Measurements from ENCODE around the gene SLC1A2. TPM values are rescaled to one million over a fixed set of nuclear protein-coding genes. Genes with fewer than 3 reads are reported as not detected.

Gene SLC1A2
- total RNA-seq, 2 donors from 2014 or later: 0.63 to 2.5 TPM

DNA sequence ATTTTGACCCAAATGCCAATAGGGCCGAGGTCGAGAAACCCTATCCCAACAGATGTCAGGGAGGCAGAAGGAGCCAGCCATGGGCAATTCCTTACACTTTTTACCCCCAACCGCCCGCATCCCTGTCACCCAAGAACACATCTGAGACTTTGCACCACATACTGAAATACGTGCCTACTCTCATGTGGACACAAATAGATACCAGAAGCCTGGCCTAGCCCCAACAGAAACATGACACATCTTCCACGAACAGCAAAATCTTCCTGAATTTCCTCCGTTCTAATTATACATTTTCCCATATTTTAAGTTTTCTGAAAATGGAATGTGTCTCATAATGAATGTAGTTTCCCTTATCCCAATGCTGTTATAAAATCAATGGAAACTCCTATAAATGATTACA lies 64.7 kb downstream of the SLC1A2 start:
- no peak for DNase-seq (ENCODE audit: low spot score)
- H3K27me3 ChIP-seq: no peaks in the 10 kb centered on the region
- no peak overlapping the region for H3K4me3 ChIP-seq
- no peaks in the 10 kb centered on the region for H3K9me3 ChIP-seq
- H3K4me1 ChIP-seq: peaks cover 0 to 24% of the 10 kb centered on the region in 2 donors
- TF ChIP-seq, protein P1, sequence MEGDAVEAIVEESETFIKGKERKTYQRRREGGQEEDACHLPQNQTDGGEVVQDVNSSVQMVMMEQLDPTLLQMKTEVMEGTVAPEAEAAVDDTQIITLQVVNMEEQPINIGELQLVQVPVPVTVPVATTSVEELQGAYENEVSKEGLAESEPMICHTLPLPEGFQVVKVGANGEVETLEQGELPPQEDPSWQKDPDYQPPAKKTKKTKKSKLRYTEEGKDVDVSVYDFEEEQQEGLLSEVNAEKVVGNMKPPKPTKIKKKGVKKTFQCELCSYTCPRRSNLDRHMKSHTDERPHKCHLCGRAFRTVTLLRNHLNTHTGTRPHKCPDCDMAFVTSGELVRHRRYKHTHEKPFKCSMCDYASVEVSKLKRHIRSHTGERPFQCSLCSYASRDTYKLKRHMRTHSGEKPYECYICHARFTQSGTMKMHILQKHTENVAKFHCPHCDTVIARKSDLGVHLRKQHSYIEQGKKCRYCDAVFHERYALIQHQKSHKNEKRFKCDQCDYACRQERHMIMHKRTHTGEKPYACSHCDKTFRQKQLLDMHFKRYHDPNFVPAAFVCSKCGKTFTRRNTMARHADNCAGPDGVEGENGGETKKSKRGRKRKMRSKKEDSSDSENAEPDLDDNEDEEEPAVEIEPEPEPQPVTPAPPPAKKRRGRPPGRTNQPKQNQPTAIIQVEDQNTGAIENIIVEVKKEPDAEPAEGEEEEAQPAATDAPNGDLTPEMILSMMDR (IDR thresholded peaks at IDR 0.05): no peak
- no peaks in the 10 kb centered on the region for H3K36me3 ChIP-seq
- no peak overlapping the region for H3K27ac ChIP-seq

DNA sequence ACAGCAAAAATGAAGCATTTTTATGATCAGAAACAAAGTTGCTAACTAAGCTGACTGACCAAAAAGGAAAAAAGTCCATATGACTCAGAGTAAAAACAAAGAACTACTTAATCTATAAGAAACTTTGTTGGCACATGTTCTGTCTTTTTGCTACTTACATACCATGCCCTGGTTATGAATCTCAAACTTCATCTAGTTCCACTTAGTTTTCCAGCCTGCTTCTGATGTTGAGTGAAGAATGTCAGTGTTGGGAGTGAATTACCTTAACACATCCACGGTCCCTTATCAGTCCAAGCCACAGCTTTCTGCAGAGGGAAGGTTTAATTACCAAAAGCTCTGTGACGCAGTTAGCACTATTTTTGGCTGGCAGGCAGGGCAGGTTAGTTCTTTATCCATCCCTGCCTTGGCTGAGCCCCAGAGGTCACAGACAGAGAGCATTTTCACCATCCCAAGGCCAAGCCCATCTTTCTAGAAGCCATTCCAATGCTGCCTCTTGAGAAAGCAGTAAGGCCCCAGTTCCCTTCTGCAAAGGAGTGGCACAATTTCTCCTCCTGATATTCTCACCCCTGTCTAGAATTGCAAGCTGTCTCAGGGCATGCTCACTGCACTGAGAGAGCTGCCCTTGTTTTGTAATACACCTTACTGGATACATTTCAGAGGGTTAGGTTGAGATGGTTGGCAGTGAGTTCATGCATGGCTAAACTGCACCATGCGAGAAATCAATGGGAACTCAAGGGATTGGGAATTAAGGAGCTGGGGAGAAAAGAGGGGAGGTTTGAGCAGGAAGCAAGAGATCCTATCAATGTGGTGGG lies 67.1 kb downstream of the SLC1A2 start:
- H3K27ac ChIP-seq: peak overlapping the region in 1 of 2 donors; percentile 25
- no peaks in the 10 kb centered on the region for H3K27me3 ChIP-seq
- peaks cover 0 to 13% of the 10 kb centered on the region in 2 donors for H3K4me1 ChIP-seq
- H3K4me3 ChIP-seq: no peak overlapping the region
- H3K9me3 ChIP-seq: no peaks in the 10 kb centered on the region
- no peaks in the 10 kb centered on the region for H3K36me3 ChIP-seq
- no peak for DNase-seq (ENCODE audit: low spot score)
- TF ChIP-seq, protein P1 (IDR thresholded peaks at IDR 0.05): no peak

DNA sequence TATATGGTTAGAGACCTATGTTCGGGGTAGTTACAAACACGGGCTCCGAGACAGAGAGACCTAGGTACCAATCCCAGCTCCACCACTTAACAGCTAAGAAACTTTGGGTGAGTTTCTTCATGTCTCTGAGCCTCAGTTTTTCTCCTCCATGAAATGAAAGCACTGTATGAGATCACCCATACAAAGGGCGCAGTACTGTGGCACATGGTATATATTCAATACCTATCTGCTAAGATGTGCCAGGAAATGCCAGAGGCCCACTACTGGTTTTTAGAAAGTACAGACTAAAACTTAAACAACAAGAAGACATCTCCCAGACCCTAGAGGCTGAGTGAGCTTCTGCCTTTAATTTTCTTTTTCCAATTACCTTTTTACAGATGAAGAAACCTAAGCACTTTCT lies 69.5 kb downstream of the SLC1A2 start:
- TF ChIP-seq, protein P1 (IDR thresholded peaks at IDR 0.05): no peak
- Histone ChIP-seq H3K4me3 (no peak overlapping the region), H3K4me1 (peaks cover 0 to 13% of the 10 kb centered on the region in 2 donors), H3K36me3 (no peaks in the 10 kb centered on the region), H3K27me3 (no peaks in the 10 kb centered on the region), H3K27ac (no peak overlapping the region), H3K9me3 (no peaks in the 10 kb centered on the region)
- DNase-seq (ENCODE audit: low spot score): no peak

DNA sequence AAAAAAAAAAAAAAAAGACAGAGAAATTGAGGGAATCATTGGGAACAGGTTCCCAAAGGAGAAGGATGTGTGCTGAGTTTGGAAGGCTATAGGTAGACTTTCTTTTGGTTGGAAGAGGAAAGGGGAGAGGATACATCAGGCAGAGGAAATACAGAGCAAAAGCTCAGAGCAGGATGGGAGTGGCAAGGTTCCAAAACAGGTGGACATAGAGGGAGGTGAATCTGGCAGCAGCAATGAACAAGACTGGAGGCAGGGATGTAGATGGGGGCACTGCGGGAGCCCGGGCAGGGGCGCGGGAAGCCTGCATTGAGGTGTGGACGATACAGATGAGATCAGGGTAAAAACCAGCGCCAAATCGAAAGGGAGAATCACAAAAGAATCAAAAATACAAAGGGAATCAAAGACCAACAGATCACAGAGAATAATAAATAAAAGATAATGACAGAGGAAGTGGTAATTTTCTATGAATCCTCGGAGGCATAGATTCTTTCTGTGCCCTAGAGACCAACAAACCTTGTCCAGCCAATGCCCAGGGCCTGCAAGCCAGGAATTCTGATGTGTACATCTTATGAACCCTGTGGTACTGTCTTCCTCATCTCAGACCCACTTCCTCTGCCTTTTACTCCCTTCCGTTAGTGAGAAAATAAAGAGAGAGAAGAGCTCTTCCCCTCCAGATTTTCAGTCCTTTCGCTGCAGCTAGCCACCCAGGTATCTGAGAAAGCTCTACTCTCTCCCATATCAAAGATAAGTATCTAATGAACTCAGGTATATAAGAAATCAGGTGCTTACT lies 70.3 kb downstream of the SLC1A2 start:
- Histone ChIP-seq H3K36me3 (no peaks in the 10 kb centered on the region), H3K4me1 (peaks cover 0 to 13% of the 10 kb centered on the region in 2 donors)

DNA sequence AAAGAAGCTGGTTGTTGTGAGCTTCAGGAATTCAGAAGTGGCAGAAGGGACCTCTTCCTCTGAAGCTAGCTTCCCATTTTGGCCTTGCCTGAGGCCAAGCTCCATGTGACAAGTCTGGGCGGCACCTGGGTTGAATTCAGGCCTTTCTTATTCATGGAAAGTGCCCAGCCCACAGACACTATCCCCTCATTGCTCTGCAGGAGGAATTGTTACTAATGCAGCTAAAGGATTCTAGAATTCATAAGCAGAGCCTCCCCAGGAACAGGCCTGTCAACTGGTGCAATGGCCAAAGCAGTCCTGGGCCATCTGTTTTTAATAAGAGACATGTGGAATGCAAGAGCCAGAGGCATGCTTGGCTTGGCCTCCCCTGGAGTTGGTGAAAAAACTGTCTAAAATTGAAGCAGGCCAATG lies 71.4 kb downstream of the SLC1A2 start:
- H3K27ac ChIP-seq: no peak overlapping the region
- no peaks in the 10 kb centered on the region for H3K36me3 ChIP-seq
- no peaks in the 10 kb centered on the region for H3K27me3 ChIP-seq
- no peak for DNase-seq (ENCODE audit: low spot score)
- TF ChIP-seq, protein P1 (IDR thresholded peaks at IDR 0.05): no peak
- no peak overlapping the region for H3K4me3 ChIP-seq
- H3K4me1 ChIP-seq: peaks cover 0 to 13% of the 10 kb centered on the region in 2 donors
- no peaks in the 10 kb centered on the region for H3K9me3 ChIP-seq

More for the DNA sequence above, 70.3 kb downstream of the SLC1A2 start:
- TF ChIP-seq, protein P1 (IDR thresholded peaks at IDR 0.05): no peak
- H3K4me3 ChIP-seq: no peak overlapping the region
- no peak overlapping the region for H3K27ac ChIP-seq
- no peaks in the 10 kb centered on the region for H3K27me3 ChIP-seq
- no peaks in the 10 kb centered on the region for H3K9me3 ChIP-seq
- no peak for DNase-seq (ENCODE audit: low spot score)
